Measurements from ENCODE around the gene EMILIN3. TPM values are rescaled to one million over a fixed set of nuclear protein-coding genes. Genes with fewer than 3 reads are reported as not detected.

The EMILIN3 gene
- total RNA-seq, 1 experiment from 2014 or later: 5.9 TPM

GRCh38 chr20:41392295-41392694, 25.7 kb upstream of the EMILIN3 start:
- Histone ChIP-seq H2BK5ac (ENCODE audit: insufficient read length, low read length) (no peak overlapping the region), H2BK20ac (ENCODE audit: low read depth, low read length, poor library complexity, severe bottlenecking) (no peak overlapping the region), H4K20me1 (ENCODE audit: control insufficient read depth, insufficient read depth, insufficient read length) (no peaks in the 10 kb centered on the region), H2AFZ (ENCODE audit: low read length) (no peak overlapping the region), H3K9me3 (ENCODE audit: control insufficient read depth, low read depth, low read length) (no peaks in the 10 kb centered on the region), H3K23ac (ENCODE audit: insufficient read length, low read depth, low read length) (no peak overlapping the region), H3K79me2 (ENCODE audit: insufficient read depth, low read length) (no peaks in the 10 kb centered on the region), H3K4ac (ENCODE audit: low read depth, low read length) (no peak overlapping the region), H3K9ac (ENCODE audit: extremely low read depth, insufficient read length, low read length) (no peak overlapping the region), H3K56ac (ENCODE audit: insufficient read length, low read depth, low read length) (no peak overlapping the region), H3K18ac (ENCODE audit: insufficient read length, low read depth, low read length) (no peak overlapping the region), H3K27ac (ENCODE audit: insufficient read length, low read depth, low read length) (no peak overlapping the region), H3K4me1 (ENCODE audit: insufficient read depth, low read length) (peaks cover 8% of the 10 kb centered on the region; the same call in 1 of the 2 replicates), H3K79me1 (ENCODE audit: insufficient read depth, low read depth, low read length, poor library complexity, severe bottlenecking) (no peaks in the 10 kb centered on the region), H2AK5ac (ENCODE audit: insufficient read length, low read length) (no peak overlapping the region), H3K4me2 (ENCODE audit: insufficient read depth, insufficient read length, low read length) (no peak overlapping the region), H2BK12ac (ENCODE audit: insufficient read length, low read depth, low read length) (no peak overlapping the region), H2BK120ac (ENCODE audit: low read depth, low read length, poor library complexity, severe bottlenecking) (no peak overlapping the region), H3K23me2 (ENCODE audit: insufficient read length, low read depth, low read length, poor library complexity, severe bottlenecking) (no peaks in the 10 kb centered on the region), H3K14ac (ENCODE audit: insufficient read depth, low read length) (no peak overlapping the region), H3K27me3 (ENCODE audit: insufficient read depth, low read length) (no peaks in the 10 kb centered on the region), H2BK15ac (ENCODE audit: low read depth, low read length) (no peak overlapping the region), H3T11ph (ENCODE audit: low read length) (no peak overlapping the region), H4K91ac (ENCODE audit: insufficient read length, low read depth, low read length) (no peak overlapping the region), H4K5ac (ENCODE audit: insufficient read length, low read depth, low read length) (no peak overlapping the region), H4K8ac (replicated peaks; ENCODE audit: insufficient read length, low read depth, low read length) (no peak overlapping the region)
- Mint-ChIP-seq H3K4me1 (peaks cover 29 to 32% of the 10 kb centered on the region in 2 experiments), H3K9me3 (no peaks in the 10 kb centered on the region), H3K27me3 (ENCODE audit: low read depth) (no peaks in the 10 kb centered on the region), H3K36me3 (ENCODE audit: insufficient read depth in 1 of 3, low read depth in 3 of 3) (no peaks in the 10 kb centered on the region), H3K4me3 (no peak overlapping the region), H3K27ac (no peak overlapping the region)
- WGBS (ENCODE audit: extremely low coverage, insufficient read length, low lambda C conversion rate): no CpG with 5 or more reads among the region's 1 CpG
- TF ChIP-seq CTCF (conservative IDR thresholded peaks at IDR 0.05): no peak
- no peak for DNase-seq
